Right lobe of liver (tissue), 6 donors: ENCODE measurements around the gene WSCD2. TPM values are rescaled to one million over a fixed set of nuclear protein-coding genes. Genes with fewer than 3 reads are reported as not detected.

Experiments used
- ATAC-seq, 4 donors: fragments of 200-7000 bp; cut with Tn5 transposase; one replicate each; pipeline ENCODE4 v1.9.1; 2020; ENCODE audit warnings: mild to moderate bottlenecking in 4 of 4, moderate library complexity in 4 of 4
- DNase-seq, 3 donors: peaks; one replicate each; pipeline ENCODE4 v3.0.0-alpha.2; 2020
- H3K27ac ChIP-seq, 3 donors: fragments of 200-600 bp; one replicate each; pipeline ENCODE4 v1.8.0; 2022
- H3K27me3 ChIP-seq, 2 donors: fragments of 200-600 bp; one replicate each; pipeline ENCODE4 v1.8.0; 2022
- H3K36me3 ChIP-seq, 4 donors: fragments of 200-600 bp; sonication (generic) in 1 of 4; one replicate each; pipeline versions ENCODE4 v1.5.1 to v1.8.0; 2017 to 2022; ENCODE audit warnings: control low read depth in 1 of 4
- H3K4me1 ChIP-seq, 4 donors: fragments of 200-600 bp; sonication (generic) in 1 of 4; one replicate each; pipeline versions ENCODE4 v1.5.1 to v1.8.0; 2017 to 2022; ENCODE audit warnings: control low read depth in 1 of 4
- H3K4me3 ChIP-seq, 3 donors: fragments of 200-600 bp; one replicate each; pipeline ENCODE4 v1.8.0; 2022
- H3K9me3 ChIP-seq, 4 donors: fragments of 200-600 bp; sonication (generic) in 1 of 4; one replicate each; pipeline versions ENCODE4 v1.5.1 to v1.8.0; 2017 to 2022; ENCODE audit warnings: control low read depth in 1 of 4
- POLR2A ChIP-seq: fragments of 450-650 bp; IDR thresholded peaks from one replicate; pipeline ENCODE4 v1.6.1; 2017; ENCODE audit warnings: antibody characterized with exemption, mild to moderate bottlenecking
- WGBS: methylation state at CpG from one replicate; pipeline ENCODE4 v1.1.6; 2018; ENCODE audit warnings: low coverage, low lambda C conversion rate; ENCODE audit not compliant: insufficient coverage; ENCODE audit errors: missing lambda C conversion rate; 5-methylcytosine and 5-hydroxymethylcytosine counted together
- intact Hi-C, 2 donors: fragments of 100-400 bp; cut with DNase I; formaldehyde crosslinking; loops; one replicate each; pipeline versions ENCODE4 v1.11.2 to v1.14.1; 2022
- total RNA-seq, 6 experiments: library from RNA; depleted of rRNA in 2 of 6; stranded (reverse); fragments of >200 nt in 2 of 6; fragmentation: NEBNext Ultra II Directional in 3 of 6; extraction: Animal tissue kit (Norgen Biotek cat#: 25700) in 3 of 6; gene quantifications; one replicate each; pipeline versions ENCODE4 v1.1.0 to v1.2.4, GENCODE V29; 2016 to 2023
- TF ChIP-seq, protein P1 (sequence below), 4 donors: fragments of 200-600 bp in 3 of 4; fragments of 450-650 bp in 1 of 4; IDR thresholded peaks; one replicate each; pipeline versions ENCODE4 v1.5.1 to v1.8.0; 2016 to 2022; ENCODE audit warnings: antibody characterized with exemption in 4 of 4, mild to moderate bottlenecking in 2 of 4
- donor health status: DM: no; HTN: yes; CAD: no.
- donor health status: DM: no; HTN: no; CAD: no.
- donor health status: DM: no; HTN: no; CAD: no.
- donor health status: DM: no; HTN: yes; CAD: no.
- donor health status: DM: no; HTN: yes; CAD: no.

The WSCD2 gene
- total RNA-seq, 6 experiments from 2014 or later = not detected

DNA sequence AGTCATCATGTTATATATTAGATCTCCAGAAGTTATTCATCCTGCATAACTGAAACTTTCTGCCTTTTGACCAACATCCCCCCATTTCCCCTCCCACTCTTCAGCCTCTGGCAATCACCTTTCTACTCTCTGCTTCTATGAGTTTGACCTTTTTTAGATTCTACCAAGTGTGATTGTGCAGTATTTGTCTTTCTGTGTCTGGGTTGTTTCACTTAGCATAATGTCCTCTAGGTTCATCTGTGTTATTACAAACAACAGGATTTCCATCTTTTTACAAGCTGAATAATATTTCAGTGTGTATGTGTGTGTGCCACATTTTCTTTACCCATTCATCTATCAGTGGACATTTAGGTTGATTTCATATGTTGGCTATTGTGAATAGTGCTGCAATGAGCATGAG is 11.2 kb upstream of the WSCD2 start:
- H3K4me3 ChIP-seq = no peak overlapping the region
- H3K27me3 ChIP-seq = no peaks in the 10 kb centered on the region
- H3K27ac ChIP-seq = no peak overlapping the region
- intact Hi-C loops = no loop called here
- H3K4me1 ChIP-seq = no peaks in the 10 kb centered on the region
- ATAC-seq (no peak), DNase-seq (no peak)
- TF ChIP-seq, protein P1, sequence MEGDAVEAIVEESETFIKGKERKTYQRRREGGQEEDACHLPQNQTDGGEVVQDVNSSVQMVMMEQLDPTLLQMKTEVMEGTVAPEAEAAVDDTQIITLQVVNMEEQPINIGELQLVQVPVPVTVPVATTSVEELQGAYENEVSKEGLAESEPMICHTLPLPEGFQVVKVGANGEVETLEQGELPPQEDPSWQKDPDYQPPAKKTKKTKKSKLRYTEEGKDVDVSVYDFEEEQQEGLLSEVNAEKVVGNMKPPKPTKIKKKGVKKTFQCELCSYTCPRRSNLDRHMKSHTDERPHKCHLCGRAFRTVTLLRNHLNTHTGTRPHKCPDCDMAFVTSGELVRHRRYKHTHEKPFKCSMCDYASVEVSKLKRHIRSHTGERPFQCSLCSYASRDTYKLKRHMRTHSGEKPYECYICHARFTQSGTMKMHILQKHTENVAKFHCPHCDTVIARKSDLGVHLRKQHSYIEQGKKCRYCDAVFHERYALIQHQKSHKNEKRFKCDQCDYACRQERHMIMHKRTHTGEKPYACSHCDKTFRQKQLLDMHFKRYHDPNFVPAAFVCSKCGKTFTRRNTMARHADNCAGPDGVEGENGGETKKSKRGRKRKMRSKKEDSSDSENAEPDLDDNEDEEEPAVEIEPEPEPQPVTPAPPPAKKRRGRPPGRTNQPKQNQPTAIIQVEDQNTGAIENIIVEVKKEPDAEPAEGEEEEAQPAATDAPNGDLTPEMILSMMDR (IDR thresholded peaks at IDR 0.05) = no peak
- TF ChIP-seq POLR2A = no peak
- no peaks in the 10 kb centered on the region for H3K9me3 ChIP-seq
- no peaks in the 10 kb centered on the region for H3K36me3 ChIP-seq

DNA sequence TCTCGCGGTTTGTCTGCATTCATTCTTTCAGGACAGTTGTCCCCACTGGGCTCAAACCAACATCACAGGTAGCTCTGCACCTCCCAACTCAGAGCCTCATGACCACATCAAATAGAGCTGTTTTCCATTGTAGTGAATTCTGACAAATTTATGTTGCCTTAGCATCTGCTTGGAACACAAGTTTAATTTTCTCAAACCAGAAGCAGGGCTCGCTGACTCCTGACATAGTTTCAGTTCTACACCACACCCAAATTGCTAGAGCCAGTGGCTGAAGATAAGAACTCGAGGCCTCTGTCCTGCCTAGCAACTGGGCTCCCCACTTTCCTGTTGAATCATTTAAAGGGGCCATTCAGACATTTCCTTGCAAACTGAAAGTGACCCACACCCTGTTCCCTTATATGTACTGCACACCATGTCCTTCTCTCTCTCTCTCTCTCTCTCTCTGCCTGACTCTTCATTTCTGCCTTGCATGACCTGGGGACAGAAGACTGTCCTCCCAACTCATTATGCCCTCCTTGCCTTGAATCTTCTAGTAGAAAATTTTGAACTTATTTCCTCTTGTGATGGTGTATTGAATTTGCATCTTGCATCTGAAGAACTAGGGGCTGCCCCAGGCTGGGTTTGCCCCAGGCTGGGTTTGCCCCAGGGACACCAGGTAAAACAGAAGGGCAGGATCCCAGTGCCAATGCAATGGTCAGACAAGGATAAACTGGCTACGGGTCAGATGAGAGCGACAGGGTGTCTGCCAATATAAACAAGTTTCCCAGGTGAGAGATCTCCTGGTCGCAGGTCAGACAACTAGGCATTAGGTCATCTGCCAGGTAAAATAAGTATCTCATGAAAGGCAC is 9.7 kb upstream of the WSCD2 start:
- H3K27ac ChIP-seq = no peak overlapping the region
- TF ChIP-seq, protein P1 (IDR thresholded peaks at IDR 0.05) = no peak
- no peak for TF ChIP-seq POLR2A
- no peaks in the 10 kb centered on the region for H3K9me3 ChIP-seq
- WGBS = 37% methylated on average over 6 of the region's 7 CpGs
- DNase-seq (peak in 1 of 3 donors; percentile 52), ATAC-seq (peak in 3 of 4 donors; percentile 20 to 63 (median 46))
- H3K27me3 ChIP-seq = no peaks in the 10 kb centered on the region
- H3K4me3 ChIP-seq = no peak overlapping the region
- intact Hi-C loops = no loop called here
- H3K4me1 ChIP-seq = no peaks in the 10 kb centered on the region
- H3K36me3 ChIP-seq = no peaks in the 10 kb centered on the region

DNA sequence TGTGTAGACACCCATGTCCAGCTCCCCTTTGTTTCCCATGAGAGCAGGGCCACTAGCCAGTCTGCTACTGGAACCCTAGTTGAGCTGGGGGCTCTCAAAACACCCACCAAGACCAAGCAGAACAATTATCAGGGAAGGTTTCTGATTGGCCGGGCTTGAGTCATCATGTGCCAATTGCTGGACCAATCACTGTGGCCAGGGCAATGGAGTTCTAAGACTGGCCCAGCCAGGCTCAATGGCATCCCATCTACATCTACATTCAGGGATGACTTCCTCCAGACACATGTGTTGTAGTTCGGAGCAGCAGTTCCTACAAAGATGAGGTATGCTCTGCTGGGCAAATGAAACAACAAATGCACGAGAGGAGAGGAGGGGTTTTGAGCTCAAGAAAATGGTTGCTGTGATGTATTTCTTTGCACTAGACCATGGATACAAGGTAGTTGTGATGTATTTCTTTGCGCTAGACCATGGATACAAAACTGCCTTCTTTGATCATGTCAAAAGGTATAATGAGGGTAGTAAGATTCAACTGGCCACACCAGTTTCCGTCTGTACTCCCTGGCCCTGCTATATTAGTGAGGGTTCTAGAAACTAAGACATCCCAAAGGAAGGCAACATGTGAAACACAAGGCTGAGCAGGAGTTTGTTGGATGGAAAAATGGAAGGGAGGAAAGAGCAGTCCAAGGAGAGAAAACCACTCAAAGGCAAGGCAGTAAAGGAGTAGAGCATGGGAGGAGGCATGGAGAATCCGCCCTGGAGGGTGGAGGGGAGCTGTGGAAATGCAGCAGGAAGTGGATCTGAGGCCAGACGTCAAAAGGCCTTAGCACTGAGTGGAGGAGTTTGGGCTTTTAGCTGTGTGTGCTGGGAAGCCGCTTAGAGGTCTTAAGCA is 8.9 kb upstream of the WSCD2 start:
- 69% methylated on average over 6 of the region's 8 CpGs for WGBS
- no peaks in the 10 kb centered on the region for H3K27me3 ChIP-seq
- no peak for ATAC-seq
- H3K27ac ChIP-seq = no peak overlapping the region
- H3K9me3 ChIP-seq = no peaks in the 10 kb centered on the region
- H3K4me3 ChIP-seq = no peak overlapping the region
- DNase-seq = no peak
- TF ChIP-seq, protein P1 (IDR thresholded peaks at IDR 0.05) = no peak
- no peak for TF ChIP-seq POLR2A
- no peaks in the 10 kb centered on the region for H3K36me3 ChIP-seq
- intact Hi-C loops = no loop called here
- no peaks in the 10 kb centered on the region for H3K4me1 ChIP-seq

- ATAC-seq (no peak), DNase-seq (no peak)
- intact Hi-C loops = no loop called here
- Histone ChIP-seq H3K36me3 (no peaks in the 10 kb centered on the region), H3K27ac (no peak overlapping the region), H3K4me3 (no peak overlapping the region), H3K27me3 (no peaks in the 10 kb centered on the region), H3K9me3 (no peaks in the 10 kb centered on the region), H3K4me1 (no peaks in the 10 kb centered on the region)
- WGBS = 92% methylated on average over 4 of the region's 6 CpGs
- TF ChIP-seq, protein P1 (IDR thresholded peaks at IDR 0.05) = no peak
- no peak for TF ChIP-seq POLR2A
Observed at GRCh38 chr12:108120863-108121165, 8.3 kb upstream of the WSCD2 start.
